H1 (cell line): Measurements from ENCODE around the gene KCNMB1. TPM values are rescaled to one million over a fixed set of nuclear protein-coding genes. Genes with fewer than 3 reads are reported as not detected.
A peak's percentile ranks its signal among the peaks of the same experiment; 100 is the strongest.

Source experiments
- CTCF ChIA-PET: fragments of 300-600 bp; sonication (Branson Sonifier 250); formaldehyde crosslinking; loops from one replicate; lab custom pipeline; 2021; ENCODE audit not compliant: partially characterized antibody; lab: Charles Lee
- POLR2A ChIA-PET: fragments of 300-600 bp; sonication (Branson Sonifier 250); formaldehyde crosslinking; loops from one replicate; lab custom pipeline; 2021; ENCODE audit warnings: inconsistent platforms; ENCODE audit not compliant: partially characterized antibody; lab: Charles Lee
- DNase-seq, 2 experiments: peaks; one replicate each; pipeline versions ENCODE4 v3.0.0 to v3.0.0-alpha.2; 2010 to 2022; ENCODE audit warnings: low spot score in 2 of 2, low read depth in 1 of 2, mixed read lengths in 1 of 2
- FAIRE-seq: peaks from 2 replicates; lab custom pipeline; 2011; peaks lifted over from hg19 to GRCh38; lab: Jason Lieb, UNC
- H2AFZ ChIP-seq: 2 replicates; pipeline ENCODE4 v1.8.1; 2012; ENCODE audit warnings: low read length, inconsistent platforms
- H2AK5ac ChIP-seq: 2 replicates; pipeline ENCODE4 v1.6.1; 2013; ENCODE audit warnings: low read depth, low read length
- H2BK120ac ChIP-seq: replicated peaks from 2 replicates; pipeline ENCODE3; 2013; ENCODE audit warnings: low read depth, low read length, inconsistent platforms
- H2BK12ac ChIP-seq: 2 replicates; pipeline ENCODE4 v1.6.1; 2013; ENCODE audit warnings: low read depth, low read length
- H2BK15ac ChIP-seq: 2 replicates; pipeline ENCODE4 v1.6.1; 2013; ENCODE audit warnings: low read length
- H2BK20ac ChIP-seq: 2 replicates; pipeline ENCODE4 v1.6.1; 2013; ENCODE audit warnings: low read length
- H2BK5ac ChIP-seq: 2 replicates; pipeline ENCODE4 v1.6.1; 2013; ENCODE audit warnings: low read depth, low read length
- H3K14ac ChIP-seq: 2 replicates; pipeline ENCODE4 v1.6.1; 2013; ENCODE audit warnings: inconsistent platforms; ENCODE audit not compliant: insufficient read length
- H3K18ac ChIP-seq: 2 replicates; pipeline ENCODE4 v1.6.1; 2013; ENCODE audit warnings: low read length; ENCODE audit errors: extremely low read depth
- H3K23ac ChIP-seq: 2 replicates; pipeline ENCODE4 v1.6.1; 2013; ENCODE audit warnings: inconsistent platforms; ENCODE audit not compliant: insufficient read length
- H3K23me2 ChIP-seq: 2 replicates; pipeline ENCODE4 v1.6.1; 2013; ENCODE audit warnings: low read depth, low read length
- H3K27ac ChIP-seq: 2 replicates; pipeline ENCODE4 v1.6.1; 2011; ENCODE audit warnings: low read depth, low read length, inconsistent platforms
- H3K27me3 ChIP-seq, 4 experiments: replicated peaks in 1 of 4; 1 replicate in 1 of 4; 2 replicates in 3 of 4; pipeline versions ENCODE4 v1.6.1 to v1.8.1; 2011 to 2013; ENCODE audit warnings: low read length in 3 of 4, mild to moderate bottlenecking in 3 of 4, inconsistent platforms in 2 of 4, mixed read lengths in 2 of 4, moderate library complexity in 1 of 4; ENCODE audit not compliant: control insufficient read depth in 3 of 4, insufficient read depth in 3 of 4; ENCODE audit errors: extremely low read depth in 1 of 4
- H3K36me3 ChIP-seq, 4 experiments: 2 replicates each; pipeline versions ENCODE4 v1.6.1 to v1.8.1; 2011 to 2013; ENCODE audit warnings: mild to moderate bottlenecking in 4 of 4, low read length in 3 of 4, moderate library complexity in 2 of 4, control low read depth in 1 of 4, inconsistent platforms in 1 of 4; ENCODE audit not compliant: insufficient read depth in 4 of 4, control insufficient read depth in 2 of 4
- H3K4ac ChIP-seq: replicated peaks from 2 replicates; pipeline ENCODE3; 2013; ENCODE audit warnings: low read length, low read depth, mixed read lengths, inconsistent platforms; ENCODE audit not compliant: insufficient read length
- H3K4me1 ChIP-seq, 4 experiments: replicated peaks in 1 of 4; 1 replicate in 1 of 4; 2 replicates in 3 of 4; pipeline versions ENCODE4 v1.6.1 to v1.8.1; 2011 to 2013; ENCODE audit warnings: low read length in 3 of 4, inconsistent platforms in 2 of 4, mixed read lengths in 1 of 4; ENCODE audit not compliant: insufficient read depth in 4 of 4, control insufficient read depth in 3 of 4
- H3K4me2 ChIP-seq, 2 experiments: 2 replicates each; pipeline versions ENCODE4 v1.6.1 to v1.8.1; 2011 to 2013; ENCODE audit warnings: low read depth in 2 of 2, low read length in 2 of 2, control low read depth in 1 of 2, inconsistent platforms in 1 of 2, mild to moderate bottlenecking in 1 of 2; ENCODE audit not compliant: insufficient read depth in 1 of 2
- H3K4me3 ChIP-seq, 4 experiments: fragments of 200-600, 300-600 bp in 1 of 4; sonication (generic), shearing (Covaris generic), sonication (Bioruptor Twin) in 1 of 4; 2 replicates each; pipeline versions ENCODE4 v1.5.1 to v1.8.1; 2011 to 2016; ENCODE audit warnings: low read length in 4 of 4, low read depth in 3 of 4, control low read depth in 2 of 4, inconsistent platforms in 2 of 4, mild to moderate bottlenecking in 2 of 4, mixed read lengths in 1 of 4, moderate library complexity in 1 of 4; ENCODE audit not compliant: insufficient read depth in 2 of 4; ENCODE audit errors: extremely low read depth in 1 of 4
- H3K56ac ChIP-seq: replicated peaks from 2 replicates; pipeline ENCODE3; 2013; ENCODE audit warnings: low read depth, mild to moderate bottlenecking, mixed read lengths, low read length, inconsistent platforms; ENCODE audit not compliant: insufficient read length
- H3K79me1 ChIP-seq: 2 replicates; pipeline ENCODE4 v1.6.1; 2013; ENCODE audit warnings: low read depth, low read length, control low read depth
- H3K79me2 ChIP-seq, 2 experiments: 2 replicates each; pipeline versions ENCODE4 v1.6.1 to v1.8.1; 2012 to 2013; ENCODE audit warnings: low read length in 2 of 2, mild to moderate bottlenecking in 2 of 2, inconsistent platforms in 1 of 2; ENCODE audit not compliant: insufficient read depth in 2 of 2, control insufficient read depth in 1 of 2
- H3K9ac ChIP-seq, 4 experiments: replicated peaks in 1 of 4; 1 replicate in 1 of 4; 2 replicates in 3 of 4; pipeline versions ENCODE4 v1.6.1 to v1.8.1; 2011 to 2013; ENCODE audit warnings: low read depth in 3 of 4, low read length in 3 of 4, control low read depth in 2 of 4, mild to moderate bottlenecking in 2 of 4, moderate library complexity in 2 of 4, inconsistent platforms in 1 of 4; ENCODE audit errors: extremely low read depth in 1 of 4
- H3K9me3 ChIP-seq, 2 experiments: 2 replicates each; pipeline versions ENCODE4 v1.6.1 to v1.8.1; 2012 to 2013; ENCODE audit warnings: mild to moderate bottlenecking in 2 of 2, moderate library complexity in 2 of 2, control low read depth in 1 of 2, inconsistent platforms in 1 of 2, low read depth in 1 of 2, low read length in 1 of 2, mixed read lengths in 1 of 2; ENCODE audit not compliant: insufficient read depth in 2 of 2
- H4K20me1 ChIP-seq, 2 experiments: replicated peaks in 1 of 2; 2 replicates each; pipeline versions ENCODE3 to v1.8.1; 2011 to 2013; ENCODE audit warnings: inconsistent platforms in 2 of 2, low read length in 2 of 2, mild to moderate bottlenecking in 1 of 2; ENCODE audit not compliant: insufficient read depth in 2 of 2, control insufficient read depth in 1 of 2
- H4K5ac ChIP-seq: 2 replicates; pipeline ENCODE4 v1.6.1; 2013; ENCODE audit warnings: low read length, low read depth, mixed read lengths, inconsistent platforms; ENCODE audit not compliant: insufficient read length
- H4K8ac ChIP-seq: 2 replicates; pipeline ENCODE4 v1.8.0; 2013; ENCODE audit warnings: mild to moderate bottlenecking, moderate library complexity, low read length, inconsistent platforms; ENCODE audit not compliant: insufficient read depth; ENCODE audit errors: extremely low read depth
- H4K91ac ChIP-seq: replicated peaks from 2 replicates; pipeline ENCODE3; 2013; ENCODE audit warnings: low read length, mixed read lengths, inconsistent platforms; ENCODE audit not compliant: insufficient read length
- ATF2 ChIP-seq: IDR thresholded peaks from 2 replicates; pipeline ENCODE4 v1.6.1; 2012; ENCODE audit warnings: low read length, inconsistent platforms
- E2F6 ChIP-seq: IDR thresholded peaks from 2 replicates; pipeline ENCODE4 v1.6.1; 2012; ENCODE audit warnings: inconsistent platforms
- EGR1 ChIP-seq: IDR thresholded peaks from 2 replicates; pipeline ENCODE4 v1.6.1; 2011; ENCODE audit warnings: low read depth, low read length, borderline replicate concordance
- EP300 ChIP-seq, 2 experiments: IDR thresholded peaks; 1 replicate in 1 of 2; 2 replicates in 1 of 2; pipeline ENCODE4 v1.6.1; 2011 to 2012; ENCODE audit warnings: low read depth in 2 of 2, low read length in 2 of 2, mild to moderate bottlenecking in 2 of 2, borderline replicate concordance in 1 of 2, inconsistent platforms in 1 of 2, moderate library complexity in 1 of 2
- EZH2 ChIP-seq: fragments of 200-600 bp; sonication (generic); IDR thresholded peaks from 2 replicates; pipeline ENCODE4 v1.7.1; 2012; ENCODE audit warnings: low read depth, mild to moderate bottlenecking, moderate library complexity, low read length, inconsistent platforms; ENCODE audit not compliant: severe bottlenecking
- HDAC2 ChIP-seq, 2 experiments: fragments of 300-600 bp in 1 of 2; sonication (generic) in 1 of 2; IDR thresholded peaks; 2 replicates each; pipeline ENCODE4 v1.6.1; 2011 to 2012; ENCODE audit warnings: low read depth in 2 of 2, low read length in 2 of 2, mild to moderate bottlenecking in 2 of 2, moderate library complexity in 2 of 2, borderline replicate concordance in 1 of 2, inconsistent platforms in 1 of 2
- TAF7 ChIP-seq: optimal IDR thresholded peaks from 2 replicates; pipeline ENCODE3; 2011; ENCODE audit warnings: low read depth, mild to moderate bottlenecking, inconsistent platforms, low read length, moderate library complexity, borderline replicate concordance
- TCF12 ChIP-seq: IDR thresholded peaks from 2 replicates; pipeline ENCODE4 v1.6.1; 2011; ENCODE audit warnings: low read depth, mild to moderate bottlenecking, low read length
- WGBS, 2 experiments: shearing (Covaris generic) in 1 of 2; methylation state at CpG; one replicate each; pipeline versions ENCODE4 v1.1.6 to v1.1.7; 2013 to 2015; ENCODE audit warnings: low lambda C conversion rate in 2 of 2, mixed read lengths in 2 of 2, inconsistent platforms in 1 of 2, low coverage in 1 of 2, missing lambda C conversion rate in 1 of 2; ENCODE audit not compliant: insufficient replicate concordance in 2 of 2, insufficient coverage in 1 of 2, insufficient read length in 1 of 2; ENCODE audit errors: extremely low coverage in 1 of 2, missing lambda C conversion rate in 1 of 2; 5-methylcytosine and 5-hydroxymethylcytosine counted together
- polyA plus RNA-seq, 7 experiments: library from polyadenylated mRNA; depleted of rRNA in 3 of 7; stranded (reverse) in 5 of 7; unstranded in 2 of 7; fragments of >200 nt in 5 of 7; fragments of 200-250 nt in 2 of 7; gene quantifications; 1 replicate in 5 of 7; 2 replicates in 1 of 7; 4 replicates in 1 of 7; pipeline versions ENCODE4 v1.2.1 to v1.2.3, GENCODE V29; 2011 to 2013; ENCODE audit warnings: missing spikeins in 2 of 7, mixed read lengths in 2 of 7
- total RNA-seq: library from RNA; stranded (reverse); fragmentation: NEBNext Ultra II Directional; extraction: Animal tissue kit (Norgen Biotek cat#: 25700); gene quantifications from 2 replicates; pipeline ENCODE4 v1.2.1, GENCODE V29; 2021

Gene KCNMB1
- total and polyA plus RNA-seq, 2 of the 8 experiments (the other 6 are each of a cell fraction or from before 2014, with no cell fraction given) = 0.08 to 0.19 TPM

- peak overlapping the region; percentile 85 for H4K91ac ChIP-seq
- H2AK5ac ChIP-seq = no peak overlapping the region
- H4K8ac ChIP-seq = no peak overlapping the region
- no peak overlapping the region for H2BK12ac ChIP-seq
- H2AFZ ChIP-seq = no peak overlapping the region
- peak overlapping the region in 2 of 4 experiments; percentile 21 to 40; a peak in 2 of 8 replicates for H3K4me3 ChIP-seq
- POLR2A ChIA-PET = interaction anchor here (0.7 to 1.5 kb wide), 2 partner anchors 9 to 44 kb away, joined by 3 read pairs; no protein-coding TSS in a partner anchor
- peak overlapping the region; percentile 49; the same call in 1 of the 2 replicates for H3K18ac ChIP-seq
- H2BK5ac ChIP-seq = peak overlapping the region; percentile 84; the same call in 1 of the 2 replicates
- no peaks in the 10 kb centered on the region for H3K79me2 ChIP-seq
- peak overlapping the region; percentile 69 for H3K56ac ChIP-seq
- H4K20me1 ChIP-seq = no peaks in the 10 kb centered on the region
- peak overlapping the region; percentile 88 for H2BK20ac ChIP-seq
- DNase-seq (no peak), FAIRE-seq (peak; percentile 84)
- H3K14ac ChIP-seq = no peak overlapping the region
- no peaks in the 10 kb centered on the region for H3K36me3 ChIP-seq
- H3K23ac ChIP-seq = no peak overlapping the region
- peak overlapping the region; percentile 40 to 51 for H3K4me2 ChIP-seq
- 0 out of 2 replicates have a peak overlapping the region, but pooled peaks have one; percentile 26 for H3K27ac ChIP-seq
- peak overlapping the region; percentile 90 for H2BK120ac ChIP-seq
- peak overlapping the region; percentile 37 for H4K5ac ChIP-seq
- H3K23me2 ChIP-seq = no peaks in the 10 kb centered on the region
- peak overlapping the region; percentile 79 for H3K4ac ChIP-seq
- CTCF ChIA-PET = interaction anchor here (0.8 to 1.3 kb wide), 3 partner anchors 10 to 123 kb away, joined by 3 to 4 read pairs (median 3); no protein-coding TSS in a partner anchor
- H3K4me1 ChIP-seq = peaks cover 10 to 29% (median 22%) of the 10 kb centered on the region in 4 experiments
- WGBS, 2 experiments = 27% methylated on average over 2 of the region's 2 CpGs; no CpG with 5 or more reads in 1 of the 2 experiments
- no peak overlapping the region for H3K9ac ChIP-seq
- no peaks in the 10 kb centered on the region for H3K27me3 ChIP-seq
- H3K79me1 ChIP-seq = no peaks in the 10 kb centered on the region
- H3K9me3 ChIP-seq = no peaks in the 10 kb centered on the region
- H2BK15ac ChIP-seq = no peak overlapping the region
- TF ChIP-seq EGR1 (no peak), HDAC2 (IDR thresholded peaks at IDR 0.05; ENCODE audit: borderline replicate concordance in 1 of 2, low read depth in 2 of 2, low read length in 2 of 2) (peak in 1 of 2 experiments; percentile 9; a peak in 2 of 4 replicates), EZH2 (no peak), E2F6 (no peak), ATF2 (peak; percentile 29; the same call in 1 of the 2 replicates), TAF7 (no peak), TCF12 (no peak), EP300 (IDR thresholded peaks at IDR 0.05; ENCODE audit: borderline replicate concordance in 1 of 2, low read depth in 2 of 2, low read length in 2 of 2) (peak in 1 of 2 experiments; percentile 33; a peak in 1 of 3 replicates)
Observed at GRCh38 chr5:170397059-170397458, 7.9 kb upstream of the KCNMB1 start.
